Islet precursor cell (in vitro differentiated cells): ENCODE measurements around the gene ZNF385D.
"Not testable (repeated sequence)": the region's sequence is repeated elsewhere in the genome, so short reads cannot be mapped to it uniquely, and the experiment has no call there.

Experiments
- DNase-seq: peaks from one replicate; pipeline ENCODE4 v3.0.0-alpha.2; 2018

Gene ZNF385D

GRCh38 chr3:21434310-21434709 lies 316.7 kb downstream of the ZNF385D start:
- no peak for DNase-seq

DNA sequence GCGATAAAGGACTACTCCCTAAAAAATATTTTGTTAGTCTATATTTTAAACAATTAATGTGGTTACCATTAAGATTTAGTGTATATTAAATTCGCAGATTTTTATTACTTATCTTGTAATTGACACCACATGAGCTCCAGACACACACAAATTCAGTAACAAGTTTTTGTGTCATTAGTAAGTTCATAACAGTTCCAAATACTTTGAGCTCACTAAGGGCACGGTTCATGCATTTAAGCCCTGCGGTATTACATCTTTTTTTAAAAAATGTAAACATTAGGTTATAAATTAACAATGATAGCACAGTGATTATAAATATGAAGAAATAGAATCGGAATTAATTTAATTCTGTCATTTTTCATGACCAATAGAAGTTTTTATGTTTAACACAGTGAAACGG lies 317.3 kb downstream of the ZNF385D start:
- no peak for DNase-seq

- no peak for DNase-seq
Observed at GRCh38 chr3:21426920-21427319, 324.1 kb downstream of the ZNF385D start.

GRCh38 chr3:21425715-21426114 lies 325.3 kb downstream of the ZNF385D start:
- DNase-seq = no peak

DNA sequence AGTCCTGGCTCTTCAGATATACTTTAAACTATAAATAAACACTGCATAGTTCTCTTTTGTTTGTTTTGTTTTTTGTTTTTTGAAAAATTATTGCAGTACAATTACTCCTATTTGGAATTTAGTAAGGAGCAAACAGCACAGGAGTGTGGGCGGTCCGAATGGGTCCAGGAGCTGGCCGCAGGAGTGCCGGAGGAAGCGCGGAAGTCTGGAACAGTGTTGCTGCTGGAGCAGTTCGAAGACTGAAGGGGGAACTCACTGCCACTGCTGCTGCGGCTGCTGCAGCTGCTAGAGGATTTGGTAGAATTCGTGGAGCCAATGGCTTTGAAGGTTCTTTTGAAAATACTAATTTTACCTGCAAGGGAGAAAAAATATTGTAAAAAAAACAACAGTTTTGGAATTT lies 329.9 kb downstream of the ZNF385D start:
- no peak for DNase-seq

- no peak for DNase-seq
Observed at GRCh38 chr3:21417991-21418390, 333.0 kb downstream of the ZNF385D start.

- DNase-seq = no peak
Observed at GRCh38 chr3:21414506-21414905, 336.5 kb downstream of the ZNF385D start.

GRCh38 chr3:21411058-21411457 lies 340.0 kb downstream of the ZNF385D start:
- no peak for DNase-seq

DNA sequence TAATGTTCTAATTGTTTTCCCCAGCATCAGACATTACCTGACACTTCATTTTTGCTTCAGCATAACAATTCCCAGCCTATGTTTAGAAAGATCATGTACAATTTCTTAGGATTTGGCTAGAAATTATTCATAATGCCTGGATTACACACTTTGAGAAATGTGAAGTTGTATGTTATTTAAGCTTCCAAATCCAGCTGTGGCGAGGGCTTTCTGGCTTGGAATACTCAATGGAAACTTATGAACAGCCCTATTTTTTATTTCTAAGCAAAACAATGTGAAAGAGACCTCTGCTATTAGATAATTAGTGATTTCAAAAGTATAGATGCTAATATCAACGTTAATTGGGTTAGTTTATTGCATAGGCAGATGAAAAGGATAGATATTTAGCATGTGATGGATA lies 341.6 kb downstream of the ZNF385D start:
- DNase-seq = no peak

GRCh38 chr3:21407743-21408142 lies 343.3 kb downstream of the ZNF385D start:
- no peak for DNase-seq

DNA sequence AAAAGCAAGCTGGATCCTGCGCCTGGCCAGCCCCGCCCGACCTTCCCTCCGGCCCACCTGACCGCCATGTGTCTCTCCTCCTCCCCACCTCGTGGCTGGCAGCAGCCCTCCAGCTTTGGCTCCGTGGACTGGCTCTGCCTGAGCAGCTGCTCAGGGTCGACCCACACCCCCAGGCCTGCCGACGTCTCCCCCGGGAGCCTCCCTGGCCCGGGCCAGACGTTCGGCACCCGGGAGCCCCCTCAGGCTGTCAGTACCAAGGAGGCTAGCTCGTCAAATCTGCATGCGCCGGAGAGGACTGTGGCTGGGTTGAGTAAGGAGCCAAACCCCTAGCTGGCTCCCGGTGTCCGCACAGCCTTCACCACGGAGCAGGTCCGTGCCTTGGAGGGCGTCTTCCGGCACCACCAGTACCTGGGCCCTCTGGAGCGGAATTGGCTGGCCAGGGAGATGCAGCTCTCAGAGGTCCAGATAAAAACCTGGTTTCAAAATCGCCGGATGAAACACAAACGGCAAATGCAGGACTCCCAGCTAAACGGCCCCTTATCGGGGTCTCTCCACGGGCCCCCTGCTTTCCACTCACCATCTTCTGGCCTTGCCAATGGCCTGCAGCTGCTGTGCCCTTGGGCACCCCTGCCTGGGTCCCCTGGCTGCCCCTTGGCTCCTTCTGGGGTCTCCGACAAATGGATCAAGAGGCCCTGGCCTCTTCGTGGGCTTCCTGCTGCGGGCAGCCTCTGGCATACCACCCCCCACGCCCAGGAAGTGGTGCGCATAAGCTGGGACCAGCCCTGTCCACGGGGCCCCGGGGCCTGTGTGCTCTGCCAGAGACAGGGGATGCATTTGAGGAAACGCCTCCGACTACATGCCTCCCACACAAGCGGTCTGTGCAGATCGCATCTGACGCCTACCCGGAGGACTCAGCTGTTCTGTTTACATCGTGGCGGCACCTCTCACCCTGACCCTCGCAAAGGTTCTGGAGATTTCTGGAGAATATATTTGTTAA lies 345.0 kb downstream of the ZNF385D start:
- no peak for DNase-seq

DNA sequence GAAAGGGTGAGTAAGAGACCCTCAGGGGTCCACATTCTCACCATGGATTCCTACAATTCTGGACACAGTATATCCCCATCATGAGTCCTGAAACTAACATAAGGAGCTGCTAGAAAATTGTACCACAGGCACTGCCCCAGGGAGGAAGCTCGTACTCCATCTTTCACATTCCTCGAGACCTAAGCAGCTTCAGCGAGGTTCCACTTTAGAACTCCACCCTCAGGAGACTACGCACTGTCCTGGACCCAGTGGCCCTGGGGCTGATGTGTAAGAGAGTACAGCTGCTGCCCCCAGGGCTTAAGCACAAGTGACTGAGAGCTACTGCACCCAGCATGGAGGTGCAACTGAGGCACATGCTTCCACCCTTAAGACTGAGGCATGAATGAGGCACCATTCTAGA lies 352.5 kb downstream of the ZNF385D start:
- DNase-seq = no peak

DNA sequence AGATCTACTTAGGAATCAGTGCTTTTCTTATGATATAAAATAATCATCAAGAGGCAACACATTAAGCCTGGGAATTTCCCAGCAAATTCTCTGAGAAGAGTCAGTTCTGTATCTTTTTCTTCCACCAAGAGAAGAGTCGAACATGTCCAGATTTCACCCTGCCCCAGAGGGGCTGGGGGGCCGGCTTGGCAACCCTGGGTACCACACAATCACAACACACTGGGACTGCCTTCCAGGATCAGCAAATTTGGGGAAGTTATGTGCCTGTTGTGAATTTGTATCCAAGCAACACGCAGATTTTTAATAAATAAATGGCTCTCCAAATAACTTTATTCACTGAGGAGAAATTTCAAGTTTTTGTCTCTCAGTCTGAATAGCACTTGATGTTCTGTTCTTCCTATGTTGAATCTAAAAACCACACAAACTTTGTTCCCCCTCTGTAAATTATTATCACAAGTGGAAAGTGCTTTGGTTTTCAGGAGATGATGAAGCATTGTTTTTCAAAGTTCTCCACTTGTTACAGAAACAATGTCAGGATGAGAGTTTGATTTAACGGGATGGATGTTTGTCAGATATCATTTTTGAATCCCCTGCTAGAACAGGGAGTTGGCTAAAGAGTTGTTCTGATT lies 357.2 kb downstream of the ZNF385D start:
- no peak for DNase-seq

DNA sequence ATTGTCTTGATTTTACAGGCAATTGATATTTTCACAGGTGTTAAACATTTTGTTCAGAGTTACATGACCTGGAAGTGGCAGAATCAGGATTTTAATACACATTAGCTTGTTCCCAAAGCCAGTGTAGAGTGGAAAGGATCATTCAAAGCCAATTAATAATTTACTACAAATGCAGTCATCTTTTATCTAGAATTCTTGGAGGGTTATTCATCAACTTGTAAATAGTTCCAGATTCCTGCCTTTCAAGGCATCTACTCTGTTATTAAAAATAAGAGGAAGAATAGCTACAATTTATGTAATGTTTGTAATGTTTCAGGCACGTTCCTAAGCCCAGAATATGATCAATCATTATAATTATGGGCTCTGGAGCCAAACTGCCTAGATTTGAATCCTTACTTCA lies 358.5 kb downstream of the ZNF385D start:
- DNase-seq = no peak

GRCh38 chr3:21390856-21391255 lies 360.2 kb downstream of the ZNF385D start:
- no peak for DNase-seq

- DNase-seq = no peak
Observed at GRCh38 chr3:21390136-21390535, 360.9 kb downstream of the ZNF385D start.

DNA sequence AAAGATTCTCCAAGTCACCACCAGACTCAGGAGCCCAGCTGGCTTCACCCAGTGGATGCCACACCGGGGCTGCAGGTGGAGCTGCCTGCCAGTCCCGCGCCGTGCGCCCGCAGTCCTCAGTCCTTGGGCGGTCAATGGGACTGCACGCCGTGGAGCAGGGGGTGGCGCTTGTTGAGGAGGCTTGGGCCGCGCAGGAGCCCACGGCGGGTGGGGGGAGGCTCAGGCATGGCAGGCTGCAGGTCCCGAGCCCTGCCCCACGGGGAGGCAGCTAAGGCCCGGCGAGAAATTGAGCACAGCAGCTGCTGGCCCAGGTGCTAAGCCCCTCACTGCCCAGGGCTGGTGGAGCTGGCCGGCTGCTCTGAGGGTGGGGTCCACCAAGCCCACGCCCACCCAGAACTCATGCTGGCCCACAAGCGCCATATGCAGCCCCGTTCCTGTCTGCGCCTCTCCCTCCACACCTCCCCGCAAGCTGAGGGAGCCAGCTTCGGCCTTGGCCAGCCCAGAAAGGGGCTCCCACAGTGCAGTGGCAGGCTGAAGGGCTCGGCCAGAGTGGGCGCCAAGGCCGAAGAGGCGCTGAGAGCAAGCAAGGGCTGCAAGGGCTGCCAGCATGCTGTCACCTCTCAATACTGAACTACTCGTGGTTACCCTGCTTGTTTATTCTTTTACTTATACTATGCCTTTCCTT lies 363.7 kb downstream of the ZNF385D start:
- not testable (repeated sequence) for DNase-seq

- DNase-seq = not testable (repeated sequence)
Observed at GRCh38 chr3:21378036-21378435, 373.0 kb downstream of the ZNF385D start.

- DNase-seq = no peak
Observed at GRCh38 chr3:21377071-21377769, 373.8 kb downstream of the ZNF385D start.

GRCh38 chr3:21372316-21372715 lies 378.7 kb downstream of the ZNF385D start:
- DNase-seq = peak; percentile 72
